AG04449 (cell line): Measurements from ENCODE around the gene TEPSIN.

Experiments used
- CTCF ChIA-PET: fragments of 350-600 bp; formaldehyde crosslinking; extraction: SDS; loops from one replicate; lab custom pipeline; 2021; ENCODE audit warnings: antibody characterized with exemption; lab: Yijun Ruan, JAX
- POLR2A ChIA-PET: fragments of 400-600, 350-600 bp; formaldehyde crosslinking; extraction: SDS; loops from one replicate; lab custom pipeline; 2020; ENCODE audit warnings: antibody characterized with exemption, inconsistent platforms; lab: Yijun Ruan, JAX
- DNase-seq: peaks from one replicate; pipeline ENCODE4 v3.0.0-alpha.2; 2010; ENCODE audit warnings: low read depth, low spot score
- H3K4me3 ChIP-seq: 2 replicates; pipeline ENCODE4 v1.5.1; 2011; ENCODE audit warnings: low read depth, mild to moderate bottlenecking, control low read depth, low read length
- TF ChIP-seq, protein P1 (sequence below): IDR thresholded peaks from one replicate; pipeline ENCODE4 v1.5.1; 2011; ENCODE audit warnings: mild to moderate bottlenecking, moderate library complexity, low read length, control low read depth, inconsistent platforms; ENCODE audit not compliant: insufficient read depth; ENCODE audit errors: missing control alignments

Gene TEPSIN

DNA sequence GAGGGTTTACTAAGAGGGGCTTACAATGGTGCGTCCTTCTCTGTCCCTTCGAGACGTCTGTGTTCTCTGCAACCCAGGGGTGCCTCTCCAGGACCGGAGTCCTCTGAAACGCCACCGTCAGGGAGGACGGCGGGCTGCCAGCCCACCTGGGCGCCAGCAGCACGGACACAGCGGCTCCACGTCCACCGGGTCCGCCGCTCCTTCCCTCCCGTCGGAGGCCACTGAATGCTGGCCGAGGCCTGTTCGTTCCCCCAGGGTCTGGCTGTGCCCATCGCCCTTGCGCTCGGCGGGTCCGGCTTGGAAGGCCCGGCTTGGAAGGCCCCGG, 403 bp downstream of the TEPSIN start:
- ChIA-PET POLR2A (interaction anchor here (0.7 to 1.5 kb wide), 7 partner anchors 10 to 274 kb away, joined by 3 to 6 read pairs (median 4); partner anchors contain the start of genes ACTG1 and CEP131), CTCF (interaction anchor here (1.2 to 2.1 kb wide), 7 partner anchors 11 to 246 kb away, joined by 4 to 13 read pairs (median 5); no protein-coding TSS in a partner anchor)
- TF ChIP-seq, protein P1, sequence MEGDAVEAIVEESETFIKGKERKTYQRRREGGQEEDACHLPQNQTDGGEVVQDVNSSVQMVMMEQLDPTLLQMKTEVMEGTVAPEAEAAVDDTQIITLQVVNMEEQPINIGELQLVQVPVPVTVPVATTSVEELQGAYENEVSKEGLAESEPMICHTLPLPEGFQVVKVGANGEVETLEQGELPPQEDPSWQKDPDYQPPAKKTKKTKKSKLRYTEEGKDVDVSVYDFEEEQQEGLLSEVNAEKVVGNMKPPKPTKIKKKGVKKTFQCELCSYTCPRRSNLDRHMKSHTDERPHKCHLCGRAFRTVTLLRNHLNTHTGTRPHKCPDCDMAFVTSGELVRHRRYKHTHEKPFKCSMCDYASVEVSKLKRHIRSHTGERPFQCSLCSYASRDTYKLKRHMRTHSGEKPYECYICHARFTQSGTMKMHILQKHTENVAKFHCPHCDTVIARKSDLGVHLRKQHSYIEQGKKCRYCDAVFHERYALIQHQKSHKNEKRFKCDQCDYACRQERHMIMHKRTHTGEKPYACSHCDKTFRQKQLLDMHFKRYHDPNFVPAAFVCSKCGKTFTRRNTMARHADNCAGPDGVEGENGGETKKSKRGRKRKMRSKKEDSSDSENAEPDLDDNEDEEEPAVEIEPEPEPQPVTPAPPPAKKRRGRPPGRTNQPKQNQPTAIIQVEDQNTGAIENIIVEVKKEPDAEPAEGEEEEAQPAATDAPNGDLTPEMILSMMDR, result no peak
- peak overlapping the region; percentile 91 for H3K4me3 ChIP-seq
- DNase-seq, result no peak

DNA sequence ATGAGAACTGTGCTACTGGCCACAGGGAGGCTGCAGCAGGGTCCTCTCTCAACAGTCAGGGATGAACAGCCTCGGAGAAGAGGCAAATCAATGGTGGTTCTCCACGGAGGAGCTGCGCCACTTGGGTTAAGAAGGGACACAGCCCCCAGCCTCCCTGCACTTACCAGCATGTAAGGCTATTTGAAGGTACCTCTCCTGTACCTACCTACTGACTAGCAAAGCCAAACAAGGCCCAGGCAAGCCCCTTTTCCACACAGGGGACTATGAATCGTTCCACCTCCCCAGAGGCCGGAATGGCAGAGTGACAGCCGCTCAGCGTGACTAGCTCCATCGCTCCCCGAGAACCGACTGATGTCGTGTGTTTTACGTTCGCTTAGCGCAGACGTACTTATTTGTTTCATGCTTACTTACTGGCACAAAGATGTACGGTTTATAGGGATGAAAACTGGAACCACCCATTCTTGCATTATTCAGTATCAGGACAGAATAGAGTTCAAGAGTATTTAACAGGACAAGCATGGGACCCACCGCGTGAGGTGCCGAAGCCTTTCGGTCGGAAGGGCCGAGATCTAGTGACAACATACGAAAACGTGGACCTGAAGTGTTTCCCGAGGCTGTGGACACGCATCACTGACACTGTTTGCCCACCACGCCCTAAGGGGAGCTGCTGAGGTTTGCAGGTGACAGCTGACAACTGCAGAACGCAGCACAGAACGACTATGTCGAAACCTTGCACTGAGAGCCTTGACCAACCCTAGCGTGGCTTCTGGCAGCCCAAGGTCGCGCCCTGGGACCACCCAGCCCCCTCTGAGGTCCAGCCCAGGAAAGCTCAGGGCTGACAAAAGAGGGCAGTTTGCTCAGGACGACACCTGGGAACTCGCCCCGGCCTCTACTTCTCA, 1.0 kb downstream of the TEPSIN start:
- ChIA-PET CTCF (interaction anchor here (1.2 to 2.1 kb wide), 6 partner anchors 11 to 247 kb away, joined by 4 to 13 read pairs (median 5); no protein-coding TSS in a partner anchor), POLR2A (interaction anchor here (1.2 to 1.5 kb wide), 2 partner anchors 15 to 160 kb away, joined by 4 to 5 read pairs; partner anchors contain the start of gene CEP131)
- DNase-seq, result no peak
- TF ChIP-seq, protein P1, result no peak
- peak overlapping the region; percentile 91 for H3K4me3 ChIP-seq

DNA sequence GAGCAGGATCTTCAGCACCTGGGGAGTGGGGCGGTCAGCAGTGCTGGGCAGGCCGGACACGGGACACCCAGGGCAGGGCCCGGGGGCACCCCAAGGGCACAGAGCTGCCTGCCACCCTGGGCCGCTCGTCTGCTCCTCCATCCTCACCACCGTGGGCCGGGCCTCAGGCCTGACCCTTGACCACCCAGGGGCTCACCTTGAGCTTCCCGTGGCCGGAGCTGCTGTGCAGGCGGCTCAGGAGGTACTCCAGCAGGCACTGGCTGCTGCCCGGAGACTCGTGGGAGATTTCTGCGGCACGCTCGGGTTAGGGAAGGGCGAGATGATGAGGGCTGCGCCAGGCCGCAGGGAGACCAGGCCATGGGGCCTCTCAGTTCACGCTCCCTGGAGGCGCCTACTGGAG, 2.1 kb downstream of the TEPSIN start:
- no peak overlapping the region for H3K4me3 ChIP-seq
- no peak for DNase-seq
- CTCF ChIA-PET, result no interaction called here
- POLR2A ChIA-PET, result no interaction called here
- TF ChIP-seq, protein P1, result no peak

GRCh38 chr17:81235822-81236740, 2.8 kb downstream of the TEPSIN start:
- DNase-seq, result no peak
- H3K4me3 ChIP-seq, result no peak overlapping the region
- CTCF ChIA-PET, result no interaction called here
- TF ChIP-seq, protein P1, result no peak
- POLR2A ChIA-PET, result no interaction called here

GRCh38 chr17:81234940-81235821, 3.7 kb downstream of the TEPSIN start:
- POLR2A ChIA-PET, result no interaction called here
- DNase-seq, result no peak
- H3K4me3 ChIP-seq, result no peak overlapping the region
- TF ChIP-seq, protein P1, result no peak
- CTCF ChIA-PET, result no interaction called here
